Gastrocnemius medialis (tissue), 4 donors: ENCODE results near the gene FAM124B.

ENCODE experiments used
- POLR2A ChIP-seq, 2 donors: fragments of 450-650 bp; IDR thresholded peaks; one replicate each; pipeline ENCODE4 v1.6.1; 2017; ENCODE audit warnings: antibody characterized with exemption in 2 of 2, mild to moderate bottlenecking in 2 of 2, moderate library complexity in 2 of 2
- TF ChIP-seq, protein P1 (sequence below), 5 experiments: fragments of 450-650 bp in 3 of 5; fragments of 200-600 bp in 2 of 5; sonication (generic) in 2 of 5; IDR thresholded peaks in 4 of 5; conservative IDR thresholded peaks in 1 of 5; 1 replicate in 4 of 5; 2 replicates in 1 of 5; pipeline ENCODE4 v1.5.1; 2016 to 2019; ENCODE audit warnings: antibody characterized with exemption in 5 of 5, mild to moderate bottlenecking in 3 of 5, moderate library complexity in 3 of 5

DNA sequence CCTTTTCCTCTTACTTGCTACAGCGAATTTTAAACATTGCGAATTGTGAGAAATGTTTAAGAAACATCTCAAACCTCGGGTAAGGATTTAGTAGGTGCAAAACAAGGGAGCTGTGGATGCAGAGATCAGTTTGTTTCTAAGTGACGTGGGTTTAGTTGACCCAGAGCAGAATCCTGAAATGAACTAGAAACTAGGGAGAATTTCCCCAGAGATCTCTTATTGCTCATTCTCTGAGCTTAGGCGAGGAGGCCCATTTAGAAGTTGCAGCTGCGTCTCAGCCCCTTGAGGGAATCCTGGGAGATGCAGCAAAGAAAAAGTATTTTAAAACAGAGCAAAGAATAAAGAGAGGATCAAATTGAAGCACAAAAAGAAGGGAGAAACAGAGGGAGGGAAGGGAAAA is 29.3 kb downstream of the FAM124B start:
- TF ChIP-seq, protein P1, sequence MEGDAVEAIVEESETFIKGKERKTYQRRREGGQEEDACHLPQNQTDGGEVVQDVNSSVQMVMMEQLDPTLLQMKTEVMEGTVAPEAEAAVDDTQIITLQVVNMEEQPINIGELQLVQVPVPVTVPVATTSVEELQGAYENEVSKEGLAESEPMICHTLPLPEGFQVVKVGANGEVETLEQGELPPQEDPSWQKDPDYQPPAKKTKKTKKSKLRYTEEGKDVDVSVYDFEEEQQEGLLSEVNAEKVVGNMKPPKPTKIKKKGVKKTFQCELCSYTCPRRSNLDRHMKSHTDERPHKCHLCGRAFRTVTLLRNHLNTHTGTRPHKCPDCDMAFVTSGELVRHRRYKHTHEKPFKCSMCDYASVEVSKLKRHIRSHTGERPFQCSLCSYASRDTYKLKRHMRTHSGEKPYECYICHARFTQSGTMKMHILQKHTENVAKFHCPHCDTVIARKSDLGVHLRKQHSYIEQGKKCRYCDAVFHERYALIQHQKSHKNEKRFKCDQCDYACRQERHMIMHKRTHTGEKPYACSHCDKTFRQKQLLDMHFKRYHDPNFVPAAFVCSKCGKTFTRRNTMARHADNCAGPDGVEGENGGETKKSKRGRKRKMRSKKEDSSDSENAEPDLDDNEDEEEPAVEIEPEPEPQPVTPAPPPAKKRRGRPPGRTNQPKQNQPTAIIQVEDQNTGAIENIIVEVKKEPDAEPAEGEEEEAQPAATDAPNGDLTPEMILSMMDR (IDR thresholded peaks at IDR 0.05 in 4 of 5, conservative IDR thresholded peaks at IDR 0.05 in 1 of 5): no peak
- TF ChIP-seq POLR2A (IDR thresholded peaks at IDR 0.05): no peak
